ENCODE results near the gene FCHSD2.

Gene FCHSD2

DNA sequence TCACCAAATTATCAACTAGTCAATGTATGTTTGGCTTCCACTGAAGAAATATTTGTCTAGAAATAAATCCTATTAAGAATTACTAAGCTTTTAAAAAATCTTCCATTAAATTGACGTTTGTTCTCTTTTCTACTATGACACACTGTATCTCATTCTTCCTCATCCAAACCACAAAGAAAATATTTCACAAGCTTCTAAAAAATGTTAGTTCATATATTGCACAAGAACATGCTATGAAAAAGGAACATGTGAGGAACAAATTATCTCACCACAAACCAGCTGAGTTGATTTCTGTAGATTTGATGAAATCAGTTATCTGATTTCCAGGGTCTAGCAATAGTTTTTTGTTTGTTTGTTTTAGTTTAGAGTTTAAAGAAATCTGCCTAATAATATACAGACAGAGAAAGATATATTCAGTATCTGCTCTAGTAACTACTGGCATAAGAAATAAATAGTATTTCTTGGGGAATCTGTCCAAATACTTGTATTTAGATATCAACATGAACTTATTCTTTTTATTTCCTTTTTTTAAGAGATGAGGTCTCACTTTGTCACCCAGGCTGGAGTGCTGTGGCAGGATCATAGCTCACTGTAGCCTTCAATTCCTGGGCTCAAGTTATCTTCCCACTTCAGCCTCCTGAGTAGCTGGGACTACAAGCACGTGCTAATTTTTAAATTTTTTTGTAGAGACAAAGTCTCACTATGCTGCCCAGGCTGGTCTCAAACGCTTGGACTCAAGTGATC is 166.2 kb downstream of the FCHSD2 start:
- DNase-seq (ENCODE audit: low read depth in 2 of 3, low spot score in 2 of 3) = no peak

DNA sequence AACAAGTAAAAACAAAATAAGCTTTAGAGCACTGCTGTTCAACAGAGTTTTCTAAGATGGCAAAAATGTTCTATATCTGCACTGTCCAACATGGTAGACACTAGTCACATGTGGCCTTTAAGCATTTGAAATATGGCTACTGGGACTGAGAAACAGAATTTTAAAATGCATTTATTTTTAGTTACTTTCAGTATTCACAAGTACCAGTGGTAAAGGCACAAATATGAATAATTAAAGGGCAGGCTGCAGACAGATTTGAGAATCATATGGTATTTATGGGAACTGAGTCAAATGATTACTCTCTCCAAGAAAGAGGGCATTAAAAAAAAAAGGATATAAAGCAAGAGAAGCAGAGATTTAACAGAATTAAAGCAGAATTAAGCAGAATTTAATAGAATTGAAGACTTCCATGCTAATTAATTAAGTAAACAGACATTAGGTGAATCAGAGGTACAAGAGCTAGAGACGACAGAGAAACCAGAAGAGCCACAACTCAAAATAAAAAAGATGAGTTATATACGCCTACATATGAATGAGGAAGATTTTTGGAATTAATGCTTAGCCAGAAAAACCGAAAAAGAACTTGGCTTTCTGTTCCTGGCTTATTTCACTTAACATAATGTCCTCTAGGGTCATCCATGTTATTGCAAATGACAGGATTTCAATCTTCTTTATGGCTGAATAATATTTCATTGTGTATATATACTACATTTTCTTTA is 167.5 kb downstream of the FCHSD2 start:
- DNase-seq (ENCODE audit: low read depth in 2 of 3, low spot score in 2 of 3) = no peak

DNA sequence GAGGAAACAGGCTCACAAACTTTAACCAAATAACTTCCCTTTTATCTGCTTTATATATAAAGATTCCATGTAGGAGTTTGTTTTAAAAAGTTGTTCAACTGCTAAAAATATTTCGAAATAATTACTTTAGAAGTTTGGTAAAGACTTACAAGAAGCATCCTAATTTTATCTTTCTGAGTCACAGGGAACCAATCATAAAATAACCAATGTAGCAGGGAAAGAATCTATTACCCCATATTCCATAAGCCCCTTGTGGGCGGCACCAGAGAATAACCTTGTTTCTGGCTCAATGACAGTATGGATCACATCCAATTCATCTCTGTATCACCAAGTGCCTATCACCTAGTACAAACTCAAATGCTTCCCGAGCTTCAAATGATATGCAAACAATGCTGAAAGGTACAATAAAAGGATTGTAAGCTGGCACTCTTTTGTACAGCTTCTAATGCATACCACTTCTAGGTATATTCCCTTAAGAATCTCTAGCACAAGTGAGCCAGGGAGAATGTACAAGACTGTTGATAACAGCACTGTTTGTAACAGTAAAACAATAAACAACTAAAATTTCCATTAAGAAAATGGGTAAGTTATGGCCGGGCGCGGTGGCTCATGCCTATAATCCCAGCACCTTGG is 169.5 kb downstream of the FCHSD2 start:
- no peak for DNase-seq (ENCODE audit: low read depth in 2 of 3, low spot score in 2 of 3)

GRCh38 chr11:72971192-72971967 is 170.7 kb downstream of the FCHSD2 start:
- DNase-seq (ENCODE audit: low read depth in 2 of 3, low spot score in 2 of 3) = no peak

DNA sequence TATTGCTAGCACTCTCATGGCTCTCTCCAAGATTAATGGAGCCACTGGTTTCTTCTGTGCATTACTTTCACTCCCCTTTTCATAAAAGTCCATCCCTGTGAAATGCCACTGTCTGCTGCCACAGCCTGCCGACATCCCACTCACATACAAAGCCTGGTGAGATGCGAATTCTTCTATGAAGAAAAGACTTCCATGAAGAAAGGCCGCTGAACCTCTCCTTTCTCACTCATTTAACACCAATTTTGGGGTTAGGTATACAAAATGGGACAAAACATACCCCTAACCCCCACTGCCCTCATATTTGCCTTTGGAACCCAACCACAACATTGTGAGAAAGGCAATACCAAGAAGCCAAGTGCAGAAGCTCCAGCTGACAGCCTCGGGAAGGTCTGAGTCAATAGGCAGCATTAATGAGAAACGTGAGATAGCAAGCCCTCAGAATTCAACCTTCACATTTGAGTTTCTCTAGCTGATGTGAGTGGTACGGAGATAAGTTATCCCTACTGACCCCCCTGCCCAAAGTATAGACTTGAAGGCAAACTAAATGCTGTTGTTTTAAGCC is 171.5 kb downstream of the FCHSD2 start:
- peak in 1 of 3 experiments; percentile 8 for DNase-seq (ENCODE audit: low read depth in 2 of 3, low spot score in 2 of 3)

DNA sequence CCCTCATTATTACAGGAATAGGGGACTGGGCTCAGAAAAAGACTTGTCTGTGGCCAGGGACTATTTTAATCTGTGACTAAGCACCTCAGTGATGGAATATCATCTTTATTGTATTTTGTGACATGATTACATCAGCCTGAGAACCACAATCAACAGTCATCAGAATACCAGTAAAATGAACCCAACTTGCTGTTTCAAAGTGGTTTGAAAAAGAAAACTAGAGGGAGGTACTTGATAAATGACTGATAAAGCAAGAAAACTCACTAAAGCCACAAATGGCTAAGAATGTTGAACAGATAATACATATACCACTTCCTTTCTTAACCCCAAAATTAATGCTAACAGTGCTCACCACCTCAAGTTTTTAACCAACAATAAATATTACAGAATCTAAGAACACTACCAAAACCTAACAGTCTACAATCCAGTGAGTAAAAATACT is 172.2 kb downstream of the FCHSD2 start:
- DNase-seq (ENCODE audit: low read depth in 2 of 3, low spot score in 2 of 3) = no peak

GRCh38 chr11:72968390-72968789 is 173.7 kb downstream of the FCHSD2 start:
- DNase-seq (ENCODE audit: low read depth in 2 of 3, low spot score in 2 of 3) = no peak

GRCh38 chr11:72965672-72966071 is 176.4 kb downstream of the FCHSD2 start:
- no peak for DNase-seq (ENCODE audit: low read depth in 2 of 3, low spot score in 2 of 3)

- DNase-seq (ENCODE audit: low read depth in 2 of 3, low spot score in 2 of 3) = no peak
Observed at GRCh38 chr11:72962717-72963116, 179.4 kb downstream of the FCHSD2 start.

DNA sequence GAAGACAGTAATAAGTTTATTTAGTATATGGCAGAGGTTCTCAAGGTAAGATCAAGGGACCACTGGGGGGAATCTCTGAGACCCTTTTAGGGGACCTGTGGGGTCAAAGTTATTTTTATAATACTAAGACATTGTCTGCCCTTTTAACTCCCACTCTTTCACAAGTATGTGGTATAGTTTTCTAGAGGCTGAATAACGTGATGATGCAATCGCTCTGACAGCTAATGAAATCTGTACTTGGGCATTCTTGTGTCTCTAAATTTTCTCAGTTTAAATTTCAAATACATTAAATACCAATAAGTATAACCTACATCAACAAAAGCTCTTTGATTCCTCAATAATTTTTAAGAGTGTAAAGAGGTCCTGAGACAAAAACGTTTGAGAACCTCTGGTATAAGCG is 180.0 kb downstream of the FCHSD2 start:
- DNase-seq (ENCODE audit: low read depth in 2 of 3, low spot score in 2 of 3) = no peak

DNA sequence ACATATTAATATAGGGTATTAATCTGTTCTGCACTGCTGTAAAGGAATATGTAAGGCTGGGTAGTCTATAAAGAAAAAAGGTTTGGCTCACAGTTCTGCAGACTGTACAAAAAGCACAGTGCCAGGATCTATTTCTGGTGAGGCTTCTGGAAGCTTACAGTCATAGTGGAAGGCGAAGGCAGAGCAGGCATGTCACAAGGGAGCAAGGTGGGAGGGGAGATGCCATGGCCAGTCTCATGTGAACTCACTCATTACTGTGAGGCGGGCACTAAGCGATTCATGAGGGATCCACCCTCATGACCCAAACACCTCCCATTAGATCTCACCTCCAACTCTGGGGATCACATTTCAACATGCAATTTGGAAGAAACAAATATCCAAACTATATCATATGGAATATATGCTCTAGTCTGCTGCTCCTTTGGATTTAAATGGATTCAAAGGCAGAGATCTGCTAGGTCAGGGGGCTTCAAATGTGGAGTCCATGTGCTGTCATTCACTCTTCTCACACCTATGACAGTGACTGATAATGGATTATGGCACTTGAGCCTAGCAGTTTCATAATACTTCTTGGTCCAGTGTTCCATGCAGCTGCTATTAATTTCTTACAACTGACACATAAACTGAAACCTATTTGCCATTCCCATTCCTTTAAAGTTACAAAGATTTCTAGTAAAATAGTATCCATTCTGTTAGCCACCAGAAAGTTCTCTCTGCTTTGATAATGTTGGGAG is 182.0 kb downstream of the FCHSD2 start:
- DNase-seq (ENCODE audit: low read depth in 2 of 3, low spot score in 2 of 3) = no peak

DNA sequence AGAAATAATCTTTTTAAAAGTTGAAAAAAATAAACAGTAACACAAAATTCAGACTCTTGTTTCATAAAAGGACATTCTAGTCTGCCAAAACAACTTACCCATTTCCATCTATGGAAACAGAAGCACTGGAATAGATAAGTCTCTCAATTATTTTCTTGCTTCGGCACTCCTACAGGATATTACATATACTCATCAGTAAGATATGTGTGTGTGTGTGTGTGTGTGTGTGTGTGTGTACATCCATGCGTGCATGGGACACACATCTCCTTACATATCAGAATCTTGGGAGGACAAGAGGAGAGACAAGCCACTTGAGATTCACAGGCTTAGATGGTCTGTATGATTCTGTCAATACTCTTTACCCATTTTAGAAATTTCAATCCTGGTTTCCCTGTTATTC is 183.3 kb downstream of the FCHSD2 start:
- DNase-seq (ENCODE audit: low read depth in 2 of 3, low spot score in 2 of 3) = no peak

- no peak for DNase-seq (ENCODE audit: low read depth in 2 of 3, low spot score in 2 of 3)
Observed at GRCh38 chr11:72955466-72955865, 186.7 kb downstream of the FCHSD2 start.

DNA sequence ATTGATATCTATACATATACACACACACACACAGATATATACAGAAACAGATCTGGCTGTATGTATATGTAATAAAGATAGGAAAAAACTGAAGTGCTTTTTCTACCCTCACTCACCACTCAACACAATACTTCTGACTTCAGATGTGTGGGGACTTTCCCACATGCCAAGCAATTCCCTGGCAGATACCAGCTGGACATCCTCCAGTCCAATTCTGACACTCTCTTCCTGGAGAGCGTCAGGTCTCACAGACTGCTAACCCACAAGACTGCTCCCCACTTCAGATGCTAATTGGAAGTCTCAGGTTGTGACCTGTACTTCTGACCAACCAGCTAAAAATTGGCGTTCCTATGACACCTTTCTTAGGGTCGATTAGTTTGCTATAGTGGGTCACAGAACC is 187.3 kb downstream of the FCHSD2 start:
- no peak for DNase-seq (ENCODE audit: low read depth in 2 of 3, low spot score in 2 of 3)

GRCh38 chr11:72953637-72954036 is 188.5 kb downstream of the FCHSD2 start:
- no peak for DNase-seq (ENCODE audit: low read depth in 2 of 3, low spot score in 2 of 3)

DNA sequence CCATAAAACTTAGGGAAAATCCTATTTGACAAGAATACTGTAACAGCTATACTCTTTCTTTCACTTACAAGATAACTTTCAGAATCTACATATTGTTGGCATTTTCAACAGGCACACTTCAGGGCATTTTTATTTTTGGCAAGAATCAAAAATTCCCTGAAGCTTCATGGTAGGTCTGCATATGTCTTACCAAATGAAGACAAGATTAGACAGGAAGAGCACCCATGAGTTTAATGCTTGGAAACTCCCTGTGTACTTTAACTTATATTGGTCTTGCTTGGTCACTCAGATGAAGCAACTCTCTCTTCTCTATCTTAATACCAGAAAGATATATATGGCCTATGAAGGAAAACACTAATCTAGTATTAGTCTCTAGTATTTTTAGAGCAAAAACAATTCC is 190.2 kb downstream of the FCHSD2 start:
- DNase-seq (ENCODE audit: low read depth in 2 of 3, low spot score in 2 of 3) = no peak

- DNase-seq (ENCODE audit: low read depth in 2 of 3, low spot score in 2 of 3) = no peak
Observed at GRCh38 chr11:72951193-72951592, 190.9 kb downstream of the FCHSD2 start.

- DNase-seq (ENCODE audit: low read depth in 2 of 3, low spot score in 2 of 3) = no peak
Observed at GRCh38 chr11:72950685-72951084, 191.4 kb downstream of the FCHSD2 start.

DNA sequence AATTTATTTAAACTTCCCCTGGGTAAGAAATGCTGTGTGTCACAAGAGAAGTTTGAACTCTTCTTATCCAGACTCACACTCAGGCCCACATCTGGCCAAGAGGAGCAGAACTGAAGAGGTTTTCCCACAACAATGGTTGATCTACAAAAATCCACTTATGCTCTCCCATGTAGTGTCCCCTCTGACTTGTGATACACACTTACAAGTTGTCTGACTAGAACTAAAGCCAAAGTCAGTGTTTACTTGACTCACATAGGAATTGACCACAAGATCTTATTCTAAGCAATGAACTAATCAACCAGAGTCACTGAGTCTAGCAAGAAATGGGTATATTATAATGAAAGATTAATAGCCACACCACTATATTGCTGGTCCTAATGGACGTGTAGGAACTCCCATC is 194.9 kb downstream of the FCHSD2 start:
- no peak for DNase-seq (ENCODE audit: low read depth in 2 of 3, low spot score in 2 of 3)

DNA sequence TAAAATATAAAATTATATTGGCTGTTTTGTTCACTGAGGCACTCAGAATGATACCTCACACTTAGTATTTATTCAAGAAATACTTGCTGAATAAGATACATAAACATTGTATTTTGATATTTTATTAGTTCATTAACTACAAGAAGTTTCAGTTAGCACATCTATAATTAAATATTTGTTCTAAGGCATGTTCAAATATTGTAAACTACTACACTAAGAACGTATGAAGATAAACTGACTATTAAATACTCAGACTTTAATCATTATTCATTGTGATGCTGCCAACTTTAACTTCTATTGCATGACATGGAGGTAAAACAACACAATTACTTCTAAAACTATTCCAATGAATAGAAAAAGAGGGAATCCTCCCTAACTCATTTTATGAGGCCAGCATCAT is 198.5 kb downstream of the FCHSD2 start:
- DNase-seq (ENCODE audit: low read depth in 2 of 3, low spot score in 2 of 3) = no peak
